Measurements from ENCODE around the gene HPGDS. TPM values are rescaled to one million over a fixed set of nuclear protein-coding genes. Genes with fewer than 3 reads are reported as not detected.

HPGDS gene
- total RNA-seq, result 1.3 TPM

GRCh38 chr4:94342694-94343093 lies at the start of gene HPGDS:
Gene HPGDS, minus strand, starts transcription at chr4:94342836. Its CDS starts 8,207 bp downstream, at chr4:94334629.

Other genes with a start within 250 kb of the HPGDS start
- gene SMARCAD1, start 135.0 kb downstream of the HPGDS start, total RNA-seq, result 87.4 TPM
- gene PDLIM5, start 109.1 kb upstream of the HPGDS start, total RNA-seq, result 170 TPM

Data from camera-type eye (tissue), 1 donor.